Panc1 (cell line): ENCODE data around the gene GPR37L1.

Experiments
- POLR2AphosphoS5 ChIP-seq: IDR thresholded peaks from 2 replicates; pipeline ENCODE4 v1.6.1; 2012; ENCODE audit warnings: mild to moderate bottlenecking, low read depth, low read length, moderate library complexity
- TF ChIP-seq, protein P1 (sequence below): fragments of 450-650 bp; IDR thresholded peaks from 2 replicates; pipeline ENCODE4 v1.5.1; 2017; ENCODE audit warnings: mild to moderate bottlenecking

GRCh38 chr1:202143011-202143767 lies 20.5 kb downstream of the GPR37L1 start:
- TF ChIP-seq POLR2AphosphoS5, result no peak
- TF ChIP-seq, protein P1, sequence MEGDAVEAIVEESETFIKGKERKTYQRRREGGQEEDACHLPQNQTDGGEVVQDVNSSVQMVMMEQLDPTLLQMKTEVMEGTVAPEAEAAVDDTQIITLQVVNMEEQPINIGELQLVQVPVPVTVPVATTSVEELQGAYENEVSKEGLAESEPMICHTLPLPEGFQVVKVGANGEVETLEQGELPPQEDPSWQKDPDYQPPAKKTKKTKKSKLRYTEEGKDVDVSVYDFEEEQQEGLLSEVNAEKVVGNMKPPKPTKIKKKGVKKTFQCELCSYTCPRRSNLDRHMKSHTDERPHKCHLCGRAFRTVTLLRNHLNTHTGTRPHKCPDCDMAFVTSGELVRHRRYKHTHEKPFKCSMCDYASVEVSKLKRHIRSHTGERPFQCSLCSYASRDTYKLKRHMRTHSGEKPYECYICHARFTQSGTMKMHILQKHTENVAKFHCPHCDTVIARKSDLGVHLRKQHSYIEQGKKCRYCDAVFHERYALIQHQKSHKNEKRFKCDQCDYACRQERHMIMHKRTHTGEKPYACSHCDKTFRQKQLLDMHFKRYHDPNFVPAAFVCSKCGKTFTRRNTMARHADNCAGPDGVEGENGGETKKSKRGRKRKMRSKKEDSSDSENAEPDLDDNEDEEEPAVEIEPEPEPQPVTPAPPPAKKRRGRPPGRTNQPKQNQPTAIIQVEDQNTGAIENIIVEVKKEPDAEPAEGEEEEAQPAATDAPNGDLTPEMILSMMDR, result no peak
